Measurements from ENCODE around the gene SEC23IP. TPM values are rescaled to one million over a fixed set of nuclear protein-coding genes. Genes with fewer than 3 reads are reported as not detected.

SEC23IP gene
- total RNA-seq, 2 donors from 2014 or later: 37.7 to 75.2 TPM

GRCh38 chr10:119991066-119991465, 98.5 kb downstream of the SEC23IP start:
- Histone ChIP-seq H3K36me3 (no peaks in the 10 kb centered on the region), H3K27ac (no peak overlapping the region), H3K9me3 (no peaks in the 10 kb centered on the region), H3K4me3 (no peak overlapping the region), H3K4me1 (replicated peaks) (no peaks in the 10 kb centered on the region), H3K27me3 (replicated peaks; ENCODE audit: insufficient read depth) (no peaks in the 10 kb centered on the region)
- 63% methylated on average over 9 of the region's 9 CpGs for WGBS
- TF ChIP-seq POLR2A (IDR thresholded peaks at IDR 0.05) (no peak), POLR2AphosphoS5 (IDR thresholded peaks at IDR 0.05) (no peak), CTCF (IDR thresholded peaks at IDR 0.05) (no peak)
- no peak for DNase-seq (ENCODE audit: low spot score)
- intact Hi-C loops (cut with DNase I): no loop called here

GRCh38 chr10:119991816-119992215, 99.3 kb downstream of the SEC23IP start:
- no peak for DNase-seq (ENCODE audit: low spot score)
- no peaks in the 10 kb centered on the region for H3K27me3 ChIP-seq (replicated peaks; ENCODE audit: insufficient read depth)
- intact Hi-C loops (cut with DNase I): no loop called here
- TF ChIP-seq CTCF (IDR thresholded peaks at IDR 0.05) (no peak), POLR2A (IDR thresholded peaks at IDR 0.05) (no peak), POLR2AphosphoS5 (IDR thresholded peaks at IDR 0.05) (no peak)
- no peaks in the 10 kb centered on the region for H3K9me3 ChIP-seq
- H3K27ac ChIP-seq: no peak overlapping the region
- no peaks in the 10 kb centered on the region for H3K4me1 ChIP-seq (replicated peaks)
- no peaks in the 10 kb centered on the region for H3K36me3 ChIP-seq
- WGBS: 82% methylated on average over 2 of the region's 2 CpGs
- no peak overlapping the region for H3K4me3 ChIP-seq

Small RNA genes lying within 50 kb of the gene (microRNA-seq; reads per million reads assigned to microRNA genes)
- gene MIR4682: not detected

Small RNA genes lying within 50 kb of the gene (small RNA-seq; reads per million reads assigned to genes)
- gene MIR4682: 0 reads per million in 2 donors

Other genes with a start within 250 kb of the SEC23IP start
- gene BAG3, start 241.3 kb upstream of the SEC23IP start, total RNA-seq: 10 to 100 TPM; 45.4 to 56.4 TPM
- 10 to 100 TPM in 1 of 2 donors, 1 to 10 TPM in 1; 8.6 to 15.9 TPM for gene INPP5F, start 166.7 kb upstream of the SEC23IP start, total RNA-seq
- gene MCMBP, start 19.9 kb upstream of the SEC23IP start, total RNA-seq: 10 to 100 TPM; 37.6 to 45.4 TPM

Data from prostate gland (tissue), 2 donors.